Left lung (tissue), 10 donors: ENCODE measurements around the gene PLEKHG4B. TPM values are rescaled to one million over a fixed set of nuclear protein-coding genes. Genes with fewer than 3 reads are reported as not detected.
"Not testable (repeated sequence)": the region's sequence is repeated elsewhere in the genome, so short reads cannot be mapped to it uniquely, and the experiment has no call there.

Experiments
- ATAC-seq: fragments of 200-7000 bp; cut with Tn5 transposase; one replicate; pipeline ENCODE4 v1.9.1; 2020; ENCODE audit warnings: moderate library complexity
- DNase-seq, 4 donors: peaks; one replicate each; pipeline ENCODE4 v3.0.0-alpha.2; 2013 to 2020
- H3K27ac ChIP-seq, 2 donors: fragments of 200-600 bp; sonication (generic) in 1 of 2; one replicate each; pipeline versions ENCODE4 v1.5.0 to v1.8.0; 2020 to 2021
- H3K27me3 ChIP-seq, 2 donors: fragments of 200-600 bp; sonication (generic) in 1 of 2; one replicate each; pipeline versions ENCODE4 v1.5.0 to v1.8.0; 2020 to 2021
- H3K36me3 ChIP-seq, 2 donors: fragments of 200-600 bp; sonication (generic) in 1 of 2; one replicate each; pipeline versions ENCODE4 v1.5.0 to v1.8.0; 2020 to 2021
- H3K4me1 ChIP-seq, 2 donors: fragments of 200-600 bp; one replicate each; pipeline ENCODE4 v1.8.0; 2021
- H3K4me3 ChIP-seq, 2 donors: fragments of 200-600 bp; sonication (generic) in 1 of 2; one replicate each; pipeline versions ENCODE4 v1.5.0 to v1.8.0; 2020 to 2021; ENCODE audit warnings: mild to moderate bottlenecking in 1 of 2
- H3K9me3 ChIP-seq, 2 donors: fragments of 200-600 bp; sonication (generic) in 1 of 2; one replicate each; pipeline versions ENCODE4 v1.5.0 to v1.8.0; 2020 to 2021
- intact Hi-C, 2 donors: fragments of 100-400 bp; cut with DNase I; formaldehyde crosslinking; loops; one replicate each; pipeline versions ENCODE4 v1.11.2 to v1.14.2; 2022
- polyA plus RNA-seq, 6 donors: library from polyadenylated mRNA; unstranded; fragments of 120-200 nt; gene quantifications; one replicate each; pipeline ENCODE4 v1.2.1, GENCODE V29; 2013; ENCODE audit not compliant: insufficient read length in 6 of 6
- total RNA-seq, 2 donors: library from RNA; stranded (reverse); fragmentation: NEBNext Ultra II Directional; extraction: Animal tissue kit (Norgen Biotek cat#: 25700); gene quantifications; one replicate each; pipeline ENCODE4 v1.2.1, GENCODE V29; 2021
- TF ChIP-seq, protein P1 (sequence below), 2 donors: fragments of 200-600 bp; sonication (generic) in 1 of 2; IDR thresholded peaks; one replicate each; pipeline versions ENCODE4 v1.5.0 to v1.8.0; 2021; ENCODE audit warnings: antibody characterized with exemption in 2 of 2
- donor health status: DM: no; HTN: yes; CAD: no.
- donor health status: DM: no; HTN: no; CAD: no.

Gene PLEKHG4B
- total and polyA plus RNA-seq, 8 donors, result 1.2 to 19.5 (median 15.5) TPM

DNA sequence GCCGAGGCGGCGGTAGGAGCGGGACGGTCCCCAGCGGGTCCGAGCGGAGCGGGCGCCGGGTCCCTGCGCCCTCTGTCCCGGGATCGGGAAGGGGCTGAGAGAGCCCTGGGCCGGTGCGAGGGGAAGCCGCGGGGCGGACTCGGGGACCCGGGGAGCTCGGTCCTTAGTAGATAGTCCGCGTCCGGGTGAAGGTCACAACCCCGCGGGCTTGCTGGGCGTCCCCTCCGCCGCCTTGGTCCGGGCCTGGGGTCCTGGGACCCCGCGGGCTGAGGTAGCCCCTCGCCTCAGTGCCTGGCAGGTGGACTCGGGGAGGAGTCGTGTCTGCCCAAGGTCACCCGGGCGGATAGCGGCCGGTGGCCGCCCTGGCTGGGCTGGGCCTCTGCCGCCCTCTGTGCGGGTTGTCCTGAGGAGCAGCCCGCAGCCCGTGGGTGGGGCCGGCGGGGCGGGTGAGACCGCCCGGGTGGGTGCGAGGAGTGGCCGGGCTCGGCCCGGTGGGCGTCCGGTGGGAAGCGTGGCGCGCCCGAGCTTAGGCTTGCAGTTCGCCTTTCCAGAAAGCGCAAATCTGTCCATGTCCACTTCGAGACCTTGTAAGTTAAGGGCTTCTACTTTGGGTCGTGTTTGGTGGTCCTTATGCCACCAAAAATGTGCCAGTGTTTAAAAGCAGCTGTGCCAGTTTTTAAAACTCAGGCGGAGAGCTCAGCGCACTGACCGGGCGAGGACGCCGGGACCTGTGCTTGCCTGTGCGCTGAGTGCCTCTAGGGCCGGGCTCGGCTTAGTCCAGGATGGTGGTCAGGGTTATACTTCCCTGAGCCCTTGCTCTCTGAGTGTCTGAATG is 126.7 kb downstream of the PLEKHG4B start:
- peak; percentile 11 to 87 (median 32) for DNase-seq
- intact Hi-C loops, result no loop called here
- TF ChIP-seq, protein P1, sequence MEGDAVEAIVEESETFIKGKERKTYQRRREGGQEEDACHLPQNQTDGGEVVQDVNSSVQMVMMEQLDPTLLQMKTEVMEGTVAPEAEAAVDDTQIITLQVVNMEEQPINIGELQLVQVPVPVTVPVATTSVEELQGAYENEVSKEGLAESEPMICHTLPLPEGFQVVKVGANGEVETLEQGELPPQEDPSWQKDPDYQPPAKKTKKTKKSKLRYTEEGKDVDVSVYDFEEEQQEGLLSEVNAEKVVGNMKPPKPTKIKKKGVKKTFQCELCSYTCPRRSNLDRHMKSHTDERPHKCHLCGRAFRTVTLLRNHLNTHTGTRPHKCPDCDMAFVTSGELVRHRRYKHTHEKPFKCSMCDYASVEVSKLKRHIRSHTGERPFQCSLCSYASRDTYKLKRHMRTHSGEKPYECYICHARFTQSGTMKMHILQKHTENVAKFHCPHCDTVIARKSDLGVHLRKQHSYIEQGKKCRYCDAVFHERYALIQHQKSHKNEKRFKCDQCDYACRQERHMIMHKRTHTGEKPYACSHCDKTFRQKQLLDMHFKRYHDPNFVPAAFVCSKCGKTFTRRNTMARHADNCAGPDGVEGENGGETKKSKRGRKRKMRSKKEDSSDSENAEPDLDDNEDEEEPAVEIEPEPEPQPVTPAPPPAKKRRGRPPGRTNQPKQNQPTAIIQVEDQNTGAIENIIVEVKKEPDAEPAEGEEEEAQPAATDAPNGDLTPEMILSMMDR (IDR thresholded peaks at IDR 0.05), result no peak

DNA sequence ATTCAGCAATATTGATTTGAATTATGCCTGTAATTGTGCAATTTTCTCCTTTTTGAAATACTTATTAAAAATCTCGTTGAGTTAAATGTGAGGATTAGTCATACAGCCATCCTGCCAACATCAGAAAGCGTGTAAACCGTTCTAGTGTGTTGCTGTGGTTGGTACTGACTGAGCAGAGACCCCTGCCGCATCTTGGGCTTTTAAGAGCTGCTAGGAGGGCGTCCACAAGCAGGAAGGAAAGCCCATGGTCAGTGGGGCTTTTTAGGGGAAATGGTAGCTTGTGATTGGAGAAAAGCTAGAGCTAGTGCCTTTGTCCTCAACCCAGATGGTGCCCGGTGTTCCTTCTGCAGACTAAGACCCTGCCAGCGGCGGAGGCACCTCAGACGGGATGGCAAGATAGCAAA is 127.5 kb downstream of the PLEKHG4B start:
- TF ChIP-seq, protein P1 (IDR thresholded peaks at IDR 0.05), result no peak
- Histone ChIP-seq H3K36me3 (peaks cover 0 to 7% of the 10 kb centered on the region in 2 donors), H3K9me3 (no peaks in the 10 kb centered on the region), H3K4me1 (peaks cover 0 to 50% of the 10 kb centered on the region in 2 donors), H3K27ac (peak overlapping the region; percentile 83), H3K4me3 (peak overlapping the region; percentile 87 to 96), H3K27me3 (no peaks in the 10 kb centered on the region)
- intact Hi-C loops, result no loop called here
- ATAC-seq, result no peak
- DNase-seq, result peak in 1 of 4 donors; percentile 6

More for the DNA sequence above, 126.7 kb downstream of the PLEKHG4B start:
- Histone ChIP-seq H3K27me3 (no peaks in the 10 kb centered on the region), H3K4me1 (peaks cover 0 to 50% of the 10 kb centered on the region in 2 donors), H3K36me3 (no peaks in the 10 kb centered on the region), H3K9me3 (no peaks in the 10 kb centered on the region), H3K4me3 (peak overlapping the region; percentile 87 to 96), H3K27ac (peak overlapping the region; percentile 83)
- ATAC-seq, result peak; percentile 68

- H3K36me3 ChIP-seq, result peaks cover 0 to 12% of the 10 kb centered on the region in 2 donors
- TF ChIP-seq, protein P1 (IDR thresholded peaks at IDR 0.05), result no peak
These were observed 128.0 kb downstream of the PLEKHG4B start for GRCh38 chr5:219991-220390.

GRCh38 chr5:222951-223715 is 131.2 kb downstream of the PLEKHG4B start:
- DNase-seq, H3K27ac ChIP-seq, H3K9me3 ChIP-seq, H3K4me3 ChIP-seq, intact Hi-C loops, H3K27me3 ChIP-seq, ATAC-seq: not testable (repeated sequence)
- Histone ChIP-seq H3K4me1 (peaks cover 0 to 39% of the 10 kb centered on the region in 2 donors), H3K36me3 (peaks cover 0 to 44% of the 10 kb centered on the region in 2 donors)

More at GRCh38 chr5:219991-220390, 128.0 kb downstream of the PLEKHG4B start:
- H3K4me1 ChIP-seq, result peaks cover 0 to 48% of the 10 kb centered on the region in 2 donors
- ATAC-seq, result no peak
- H3K4me3 ChIP-seq, result peak overlapping the region; percentile 87 to 96
- intact Hi-C loops, result no loop called here
- no peak for DNase-seq
- no peaks in the 10 kb centered on the region for H3K27me3 ChIP-seq
- no peaks in the 10 kb centered on the region for H3K9me3 ChIP-seq
- H3K27ac ChIP-seq, result peak overlapping the region; percentile 83

DNA sequence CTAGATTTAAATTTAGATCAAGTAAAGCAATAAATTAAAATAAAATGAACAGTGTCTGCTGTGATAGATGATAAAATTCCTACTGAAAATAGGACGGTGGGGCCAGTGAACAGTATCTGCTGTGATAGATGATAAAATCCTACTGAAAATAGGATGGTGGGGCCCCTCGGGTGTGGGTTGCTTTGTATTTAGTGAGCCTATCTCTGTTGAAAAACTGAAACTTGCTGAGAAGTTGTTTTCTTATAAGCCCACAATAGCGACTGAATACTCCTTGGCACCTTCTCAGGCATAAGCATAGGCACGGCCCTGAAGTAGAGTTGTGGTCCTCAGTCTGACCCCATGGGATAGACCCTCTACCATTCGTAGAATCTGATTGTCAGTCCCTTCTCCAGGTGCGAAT is 131.8 kb downstream of the PLEKHG4B start:
- peaks cover 0 to 50% of the 10 kb centered on the region in 2 donors for H3K36me3 ChIP-seq
- DNase-seq (no peak), ATAC-seq (no peak)
- H3K27ac ChIP-seq, result no peak overlapping the region
- no peak overlapping the region for H3K4me3 ChIP-seq
- no peaks in the 10 kb centered on the region for H3K9me3 ChIP-seq
- intact Hi-C loops, result no loop called here
- TF ChIP-seq, protein P1 (IDR thresholded peaks at IDR 0.05), result no peak
- peaks cover 0 to 39% of the 10 kb centered on the region in 2 donors for H3K4me1 ChIP-seq
- no peaks in the 10 kb centered on the region for H3K27me3 ChIP-seq
